Liver (tissue), 9 donors: Measurements from ENCODE around the gene STXBP6. TPM values are rescaled to one million over a fixed set of nuclear protein-coding genes. Genes with fewer than 3 reads are reported as not detected.
A peak's percentile ranks its signal among the peaks of the same experiment; 100 is the strongest.

Experiments used
- DNase-seq: peaks from one replicate; pipeline ENCODE4 v3.0.0-alpha.2; 2017; ENCODE audit warnings: low spot score
- H3K27ac ChIP-seq, 2 donors: one replicate each; pipeline ENCODE4 v1.7.0; 2013; ENCODE audit warnings: inconsistent platforms in 2 of 2, low read length in 2 of 2, control low read depth in 1 of 2, low read depth in 1 of 2, mild to moderate bottlenecking in 1 of 2
- H3K27me3 ChIP-seq, 4 donors: one replicate each; pipeline versions ENCODE4 v1.6.1 to v1.7.0; 2013; ENCODE audit warnings: low read length in 3 of 4, inconsistent platforms in 1 of 4, mild to moderate bottlenecking in 1 of 4, moderate library complexity in 1 of 4; ENCODE audit not compliant: control insufficient read depth in 4 of 4, insufficient read depth in 4 of 4
- H3K36me3 ChIP-seq, 4 donors: one replicate each; pipeline versions ENCODE4 v1.6.1 to v1.7.0; 2013; ENCODE audit warnings: low read length in 3 of 4, mild to moderate bottlenecking in 3 of 4, low read depth in 1 of 4, moderate library complexity in 1 of 4; ENCODE audit not compliant: control insufficient read depth in 4 of 4, insufficient read depth in 3 of 4
- H3K4me1 ChIP-seq, 4 donors: one replicate each; pipeline versions ENCODE4 v1.6.1 to v1.7.0; 2013; ENCODE audit warnings: low read length in 3 of 4, mild to moderate bottlenecking in 3 of 4, moderate library complexity in 1 of 4; ENCODE audit not compliant: control insufficient read depth in 4 of 4, insufficient read depth in 4 of 4
- H3K4me3 ChIP-seq, 3 donors: one replicate each; pipeline versions ENCODE4 v1.6.1 to v1.7.0; 2013; ENCODE audit warnings: low read length in 3 of 3, control low read depth in 1 of 3, low read depth in 1 of 3, mild to moderate bottlenecking in 1 of 3
- H3K9ac ChIP-seq, 2 donors: one replicate each; pipeline ENCODE4 v1.7.0; 2013; ENCODE audit warnings: low read length in 2 of 2, mild to moderate bottlenecking in 2 of 2, moderate library complexity in 2 of 2, control low read depth in 1 of 2, low read depth in 1 of 2
- H3K9me3 ChIP-seq, 4 donors: one replicate each; pipeline versions ENCODE4 v1.6.1 to v1.7.0; 2013; ENCODE audit warnings: low read length in 3 of 4; ENCODE audit not compliant: control insufficient read depth in 4 of 4
- ATF3 ChIP-seq: IDR thresholded peaks from 2 replicates; pipeline ENCODE4 v1.6.1; 2016; ENCODE audit warnings: antibody characterized with exemption
- CTCF ChIP-seq: fragments of 150-350 bp; IDR thresholded peaks from 2 replicates; pipeline ENCODE4 v1.5.1; 2017; ENCODE audit warnings: improper control_type of control experiment, low read depth, low read length; ENCODE audit not compliant: missing input control
- EGR1 ChIP-seq, 2 donors: IDR thresholded peaks; 2 replicates each; pipeline ENCODE4 v1.6.1; 2016 to 2018; ENCODE audit warnings: antibody characterized with exemption in 2 of 2, low read depth in 2 of 2
- FOXA1 ChIP-seq: IDR thresholded peaks from 2 replicates; pipeline ENCODE4 v1.6.1; 2016; ENCODE audit warnings: antibody characterized with exemption
- FOXA2 ChIP-seq: IDR thresholded peaks from 2 replicates; pipeline ENCODE4 v1.6.1; 2016; ENCODE audit warnings: antibody characterized with exemption
- GABPA ChIP-seq, 2 donors: IDR thresholded peaks in 1 of 2; conservative IDR thresholded peaks in 1 of 2; 2 replicates each; pipeline ENCODE4 v1.6.1; 2016; ENCODE audit warnings: antibody characterized with exemption in 2 of 2, mild to moderate bottlenecking in 1 of 2, moderate library complexity in 1 of 2
- HNF4A ChIP-seq, 2 donors: conservative IDR thresholded peaks; 2 replicates each; pipeline ENCODE4 v1.6.1; 2016; ENCODE audit warnings: antibody characterized with exemption in 2 of 2, mild to moderate bottlenecking in 2 of 2
- HNF4G ChIP-seq: IDR thresholded peaks from 2 replicates; pipeline ENCODE4 v1.6.1; 2016; ENCODE audit warnings: antibody characterized with exemption
- JUND ChIP-seq, 2 donors: IDR thresholded peaks; 2 replicates each; pipeline ENCODE4 v1.6.1; 2016; ENCODE audit warnings: antibody characterized with exemption in 2 of 2
- MAX ChIP-seq: IDR thresholded peaks from 2 replicates; pipeline ENCODE4 v1.6.1; 2016; ENCODE audit warnings: antibody characterized with exemption
- NR2F2 ChIP-seq: IDR thresholded peaks from 2 replicates; pipeline ENCODE4 v1.6.1; 2016; ENCODE audit warnings: antibody characterized with exemption
- RAD21 ChIP-seq, 2 donors: IDR thresholded peaks; 2 replicates each; pipeline ENCODE4 v1.6.1; 2016; ENCODE audit warnings: antibody characterized with exemption in 2 of 2, mild to moderate bottlenecking in 2 of 2
- REST ChIP-seq: IDR thresholded peaks from 2 replicates; pipeline ENCODE4 v1.6.1; 2016; ENCODE audit warnings: antibody characterized with exemption, mild to moderate bottlenecking
- RXRA ChIP-seq, 2 donors: IDR thresholded peaks; 2 replicates each; pipeline ENCODE4 v1.6.1; 2017 to 2018; ENCODE audit warnings: antibody characterized with exemption in 2 of 2, mild to moderate bottlenecking in 1 of 2
- SP1 ChIP-seq: IDR thresholded peaks from 2 replicates; pipeline ENCODE4 v1.6.1; 2018; ENCODE audit warnings: antibody characterized with exemption, mild to moderate bottlenecking
- YY1 ChIP-seq: IDR thresholded peaks from 2 replicates; pipeline ENCODE4 v1.6.1; 2016; ENCODE audit warnings: antibody characterized with exemption, mild to moderate bottlenecking
- ZBTB33 ChIP-seq: IDR thresholded peaks from 2 replicates; pipeline ENCODE4 v1.6.1; 2016; ENCODE audit warnings: antibody characterized with exemption
- WGBS: extraction: QIAGEN DNeasy Blood & Tissue Kit; methylation state at CpG from one replicate; pipeline ENCODE4 v1.1.7; 2013; 5-methylcytosine and 5-hydroxymethylcytosine counted together
- polyA plus RNA-seq, 2 donors: library from polyadenylated mRNA; stranded (reverse) in 1 of 2; unstranded in 1 of 2; fragments of 200-250 nt in 1 of 2; fragments of >200 nt in 1 of 2; fragmentation: Nextera tagmentation in 1 of 2; extraction: Ambion mirVana in 1 of 2; gene quantifications; one replicate each; pipeline versions ENCODE4 v1.2.1 to v1.2.3, GENCODE V29; 2013 to 2015
- total RNA-seq, 2 donors: library from RNA; depleted of rRNA; stranded (reverse); fragments of >200 nt; gene quantifications; one replicate each; pipeline ENCODE4 v1.2.3, GENCODE V29; 2014
- donor health status: healthy.
- donor health status: healthy.
- donor health status: healthy.
- donor health status: healthy.
- donor health status: healthy.

STXBP6 gene
- total and polyA plus RNA-seq, 4 donors, result 1.4 to 3.8 (median 1.8) TPM

GRCh38 chr14:24813089-24813815 is 236.7 kb downstream of the STXBP6 start:
- whole genome bisulfite sequencing, result 67% methylated on average over 6 of the region's 6 CpGs
- TF ChIP-seq MAX (no peak), RAD21 (IDR thresholded peaks at IDR 0.05) (no peak), FOXA1 (no peak), REST (no peak), JUND (IDR thresholded peaks at IDR 0.05) (no peak), HNF4A (conservative IDR thresholded peaks at IDR 0.05) (no peak), EGR1 (IDR thresholded peaks at IDR 0.05; ENCODE audit: low read depth in 2 of 2) (no peak), CTCF (no peak), ATF3 (no peak), SP1 (no peak), FOXA2 (no peak), GABPA (IDR thresholded peaks at IDR 0.05 in 1 of 2, conservative IDR thresholded peaks at IDR 0.05 in 1 of 2) (no peak), ZBTB33 (no peak), RXRA (IDR thresholded peaks at IDR 0.05) (no peak), HNF4G (no peak), NR2F2 (no peak), YY1 (no peak)
- H3K4me1 ChIP-seq, result peaks cover 2 to 89% (median 79%) of the 10 kb centered on the region in 4 donors

More at GRCh38 chr14:24813089-24813815, 236.7 kb downstream of the STXBP6 start:
- peak overlapping the region; percentile 35 to 75 for H3K27ac ChIP-seq
- H3K9me3 ChIP-seq, result no peaks in the 10 kb centered on the region
- no peaks in the 10 kb centered on the region for H3K27me3 ChIP-seq
- no peak overlapping the region for H3K4me3 ChIP-seq
- H3K36me3 ChIP-seq, result no peaks in the 10 kb centered on the region
- DNase-seq, result no peak
- H3K9ac ChIP-seq, result no peak overlapping the region
